CD4-positive, alpha-beta T cell treated with Interleukin-2 at 100 ng/mL for 4 hours (primary cell): ENCODE results near the gene OBSL1.

Experiments used
- DNase-seq: peaks from one replicate; pipeline ENCODE4 v3.0.0-alpha.2; 2020; ENCODE audit warnings: low spot score

The OBSL1 gene

GRCh38 chr2:219512524-219513216, 58.7 kb downstream of the OBSL1 start:
- no peak for DNase-seq

- DNase-seq: no peak
Measured at GRCh38 chr2:219511547-219512325, 59.6 kb downstream of the OBSL1 start.

- DNase-seq: no peak
Measured at GRCh38 chr2:219510512-219511135, 60.7 kb downstream of the OBSL1 start.

- peak; percentile 34 for DNase-seq
Measured at GRCh38 chr2:219509780-219510511, 61.4 kb downstream of the OBSL1 start.

GRCh38 chr2:219508971-219509779, 62.2 kb downstream of the OBSL1 start:
- no peak for DNase-seq

- DNase-seq: no peak
Measured at GRCh38 chr2:219508444-219508734, 63.0 kb downstream of the OBSL1 start.

- no peak for DNase-seq
Measured at GRCh38 chr2:219507581-219508443, 63.5 kb downstream of the OBSL1 start.

- DNase-seq: no peak
Measured at GRCh38 chr2:219506802-219507526, 64.4 kb downstream of the OBSL1 start.

GRCh38 chr2:219506153-219506801, 65.1 kb downstream of the OBSL1 start:
- DNase-seq: no peak

- no peak for DNase-seq
Measured at GRCh38 chr2:219505585-219505984, 65.8 kb downstream of the OBSL1 start.

- no peak for DNase-seq
Measured at GRCh38 chr2:219502618-219503017, 68.7 kb downstream of the OBSL1 start.

GRCh38 chr2:219501849-219502248, 69.5 kb downstream of the OBSL1 start:
- no peak for DNase-seq
